ENCODE data around the gene CIAPIN1. TPM values are rescaled to one million over a fixed set of nuclear protein-coding genes. Genes with fewer than 3 reads are reported as not detected.
"Not testable (repeated sequence)": the region's sequence is repeated elsewhere in the genome, so short reads cannot be mapped to it uniquely, and the experiment has no call there.

CIAPIN1 gene
- total RNA-seq, 1 experiment from 2014 or later = 46.4 TPM

GRCh38 chr16:57440551-57440950 is 6.6 kb downstream of the CIAPIN1 start:
- DNase-seq (ENCODE audit: low spot score) = not testable (repeated sequence)

GRCh38 chr16:57439947-57440346 is 7.2 kb downstream of the CIAPIN1 start:
- not testable (repeated sequence) for DNase-seq (ENCODE audit: low spot score)

- DNase-seq (ENCODE audit: low spot score) = no peak
Measured at GRCh38 chr16:57435838-57436237, 11.3 kb downstream of the CIAPIN1 start.

GRCh38 chr16:57434003-57434402 is 13.2 kb downstream of the CIAPIN1 start:
- no peak for DNase-seq (ENCODE audit: low spot score)

DNA sequence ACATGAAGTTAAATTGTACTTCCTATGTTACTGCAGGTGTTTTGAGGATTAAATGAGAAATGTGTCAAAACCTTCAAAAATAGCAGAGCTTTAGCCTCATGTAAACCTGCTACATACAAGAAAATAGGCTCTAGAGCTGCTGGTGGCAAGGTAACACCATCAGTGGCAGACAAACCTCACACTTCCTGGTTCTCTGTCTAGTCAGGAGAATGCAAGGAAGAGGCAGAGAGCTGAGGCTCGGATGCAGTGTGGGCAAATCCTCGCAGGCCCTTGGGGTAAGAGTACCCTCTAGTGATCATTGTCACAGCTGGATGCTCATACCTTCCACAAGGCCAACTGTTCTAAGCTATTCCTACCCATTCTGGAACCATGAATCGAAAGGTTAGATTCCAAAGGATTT is 14.2 kb downstream of the CIAPIN1 start:
- DNase-seq (ENCODE audit: low spot score) = no peak

GRCh38 chr16:57432505-57432904 is 14.7 kb downstream of the CIAPIN1 start:
- DNase-seq (ENCODE audit: low spot score) = no peak

GRCh38 chr16:57430955-57431354 is 16.2 kb downstream of the CIAPIN1 start:
- DNase-seq (ENCODE audit: low spot score) = no peak

DNA sequence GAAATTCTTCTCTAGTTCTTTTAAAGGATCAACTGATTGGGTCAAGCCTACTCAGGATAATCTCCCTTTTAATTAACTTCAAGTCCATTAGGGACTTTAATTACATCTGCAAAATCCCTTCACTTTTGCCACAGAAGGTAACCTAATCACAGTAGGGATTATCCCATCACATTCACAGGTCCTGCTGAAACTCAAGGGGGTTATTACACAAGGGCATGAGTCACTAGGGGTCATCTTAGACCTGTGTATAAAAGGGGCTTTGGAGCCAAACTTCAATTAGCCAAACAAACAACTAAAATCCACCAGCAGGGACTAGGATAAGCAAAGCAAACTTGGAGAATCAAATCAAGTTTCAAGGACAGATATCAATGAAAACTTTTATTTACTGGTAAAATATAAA is 19.4 kb downstream of the CIAPIN1 start:
- DNase-seq (ENCODE audit: low spot score) = no peak

GRCh38 chr16:57427307-57427706 is 19.9 kb downstream of the CIAPIN1 start:
- no peak for DNase-seq (ENCODE audit: low spot score)

DNA sequence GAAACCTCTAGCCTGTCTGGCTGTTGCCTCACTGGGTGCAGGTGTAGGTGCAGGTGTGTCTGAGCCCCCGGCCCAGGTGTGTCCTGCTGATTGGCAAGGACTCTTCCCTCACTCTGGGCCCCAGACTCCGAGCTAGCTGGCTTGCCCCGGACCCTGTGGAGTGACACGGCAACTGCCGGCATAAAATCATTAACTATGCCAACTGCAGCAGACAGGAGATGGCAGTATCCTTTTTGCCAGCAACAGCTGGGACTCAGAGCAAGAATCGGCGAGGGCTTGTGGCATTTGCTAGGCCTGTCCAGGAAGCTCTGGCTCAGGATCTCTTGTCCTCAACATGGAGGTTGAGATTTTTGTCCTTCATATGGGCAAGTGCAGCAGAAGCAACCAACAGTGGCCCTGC is 20.8 kb downstream of the CIAPIN1 start:
- DNase-seq (ENCODE audit: low spot score) = no peak

DNA sequence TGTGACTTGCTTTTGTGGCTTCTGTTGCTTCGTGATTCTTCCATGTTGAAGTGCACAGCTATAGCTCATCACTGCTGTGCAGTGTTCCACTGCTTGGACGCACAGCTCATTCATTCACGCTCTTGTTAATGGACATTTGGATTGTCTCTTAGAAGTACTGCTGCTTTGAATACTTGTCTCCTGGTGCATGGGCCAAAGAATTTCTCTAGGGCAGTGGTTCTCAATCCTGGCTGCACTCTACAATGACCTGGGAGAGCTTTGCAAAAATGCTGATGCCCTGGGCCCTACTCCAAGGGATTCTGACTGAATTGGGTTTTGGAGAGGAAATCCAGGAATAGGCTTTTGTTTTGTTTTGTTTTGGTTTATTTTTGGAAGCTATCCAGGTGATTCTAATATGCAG is 22.6 kb downstream of the CIAPIN1 start:
- no peak for DNase-seq (ENCODE audit: low spot score)

DNA sequence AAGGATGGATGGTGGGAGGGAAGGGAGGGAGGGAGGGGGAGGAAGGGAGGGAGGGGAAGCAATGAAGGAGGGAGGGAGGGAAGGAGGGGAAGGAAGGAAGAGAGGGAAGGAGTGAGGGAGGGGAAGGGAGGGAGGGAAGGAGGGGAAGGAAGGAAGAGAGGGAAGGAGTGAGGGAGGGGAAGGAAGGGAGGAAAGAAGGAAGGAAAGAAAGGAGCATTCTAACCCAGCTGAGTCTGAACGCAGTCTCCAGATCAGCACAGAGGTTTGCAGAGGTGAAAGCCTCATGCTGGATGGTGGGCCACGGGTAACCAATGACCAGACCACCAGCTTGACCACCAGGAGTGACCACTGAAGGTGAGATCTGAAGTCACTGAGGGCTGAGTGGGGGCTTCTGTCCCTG is 24.0 kb downstream of the CIAPIN1 start:
- no peak for DNase-seq (ENCODE audit: low spot score)

DNA sequence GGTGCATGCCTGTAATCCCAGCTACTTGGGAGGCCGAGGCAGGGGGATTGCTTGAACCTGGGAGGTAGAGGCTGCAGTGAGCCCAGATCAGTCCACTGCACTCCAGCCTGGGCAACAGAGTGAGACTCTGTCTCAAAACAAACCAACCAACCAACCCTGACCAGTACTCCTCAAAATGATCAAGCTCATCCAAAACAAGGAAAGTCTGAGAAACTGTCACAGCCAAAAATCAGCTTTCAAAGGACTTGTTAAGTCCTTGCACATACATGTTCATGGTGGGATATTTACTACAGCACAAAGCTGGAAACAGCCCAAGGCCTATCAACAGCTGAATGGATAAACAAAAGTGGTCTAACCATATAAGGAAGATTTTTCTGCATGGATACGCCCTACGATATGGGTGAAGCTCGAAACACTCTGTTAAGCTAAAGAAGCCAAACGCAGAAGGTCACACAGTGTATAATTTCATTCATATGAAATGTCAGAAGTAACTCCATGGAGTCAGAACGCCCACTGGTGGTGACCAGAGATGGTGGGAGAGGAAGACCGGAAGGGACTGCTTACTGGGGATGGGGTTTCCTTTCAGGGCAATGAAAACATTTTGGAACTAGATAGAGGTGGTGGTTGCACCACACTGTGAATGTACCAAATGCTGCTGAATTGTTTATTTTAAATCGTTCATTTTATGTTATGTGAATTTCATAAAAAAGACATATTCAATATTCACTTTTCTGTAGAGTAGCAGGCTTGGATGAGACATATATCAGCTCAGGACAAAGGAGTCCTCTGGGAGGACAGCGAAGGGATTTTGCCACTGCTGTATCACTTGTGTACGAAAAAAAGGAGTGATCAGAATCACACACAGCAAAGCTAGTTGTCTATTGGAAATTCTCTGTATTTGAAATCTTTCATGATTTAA is 24.9 kb downstream of the CIAPIN1 start:
- DNase-seq (ENCODE audit: low spot score) = peak; percentile 79

DNA sequence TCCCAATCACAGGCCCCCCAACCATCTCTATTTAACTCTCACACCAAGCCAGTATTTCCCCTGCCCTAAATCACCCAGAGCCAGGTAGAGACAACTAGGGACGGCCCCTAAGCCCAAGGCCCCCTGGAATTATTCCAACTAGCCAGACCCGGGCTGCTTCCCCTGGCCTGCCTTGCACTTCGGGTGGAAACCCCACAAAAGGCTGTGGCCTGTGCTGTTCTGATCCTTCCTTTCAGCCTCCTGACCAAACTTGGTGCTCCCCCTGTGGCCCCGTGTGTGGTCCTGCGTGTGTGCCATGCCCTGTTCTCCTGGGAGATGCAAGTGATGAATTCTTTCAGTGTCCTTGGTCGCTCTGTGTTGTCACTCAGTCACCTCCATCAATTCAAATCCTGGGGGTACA is 27.7 kb downstream of the CIAPIN1 start:
- no peak for DNase-seq (ENCODE audit: low spot score)

DNA sequence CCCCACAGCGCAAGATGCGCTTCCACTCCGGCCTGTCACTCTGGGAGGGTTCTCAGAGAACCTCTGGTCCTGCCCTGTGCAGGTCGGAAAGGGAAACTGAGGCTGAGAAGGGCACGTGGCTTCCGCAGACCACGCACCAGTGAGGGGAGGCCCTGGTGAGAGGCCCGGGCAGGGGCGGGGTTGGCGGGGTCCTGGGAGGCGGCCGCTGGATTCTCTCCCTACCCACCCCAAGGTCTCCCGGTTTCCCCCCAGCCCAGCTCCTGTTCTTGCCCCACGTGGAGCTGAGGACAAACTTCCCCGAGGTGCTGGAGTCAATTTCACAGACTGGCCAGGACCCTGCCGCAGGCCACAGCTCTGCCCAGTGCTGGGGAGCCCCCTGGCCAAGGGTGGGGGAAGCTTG is 31.1 kb downstream of the CIAPIN1 start:
- DNase-seq (ENCODE audit: low spot score) = no peak

- no peak for DNase-seq (ENCODE audit: low spot score)
Measured at GRCh38 chr16:57413733-57414132, 33.5 kb downstream of the CIAPIN1 start.

DNA sequence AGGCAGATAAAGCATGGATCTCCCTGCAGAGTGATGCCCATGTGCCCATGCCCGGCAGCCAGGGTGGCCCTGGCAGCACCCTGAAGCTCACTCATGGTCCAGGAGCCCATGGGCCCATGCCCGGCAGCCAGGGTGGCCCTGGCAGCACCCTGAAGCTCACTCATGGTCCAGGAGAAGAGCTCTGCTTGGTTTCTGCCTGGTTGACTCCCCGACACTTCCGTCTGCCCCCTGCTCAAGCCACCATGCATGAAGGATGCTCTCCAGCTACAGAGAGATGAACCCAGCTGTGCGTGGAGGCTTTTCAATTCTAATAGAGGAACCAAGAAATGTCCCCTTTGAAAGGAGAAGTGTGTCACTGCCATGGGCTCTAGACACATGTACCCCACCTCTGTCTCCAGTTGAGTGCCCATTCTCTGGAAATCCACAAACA is 33.9 kb downstream of the CIAPIN1 start:
- DNase-seq (ENCODE audit: low spot score) = no peak

GRCh38 chr16:57412584-57412983 is 34.6 kb downstream of the CIAPIN1 start:
- DNase-seq (ENCODE audit: low spot score) = no peak

- DNase-seq (ENCODE audit: low spot score) = no peak
Measured at GRCh38 chr16:57411362-57411976, 35.7 kb downstream of the CIAPIN1 start.

- no peak for DNase-seq (ENCODE audit: low spot score)
Measured at GRCh38 chr16:57409870-57410587, 37.2 kb downstream of the CIAPIN1 start.

GRCh38 chr16:57409065-57409464 is 38.1 kb downstream of the CIAPIN1 start:
- no peak for DNase-seq (ENCODE audit: low spot score)

Measured in HT-29 (cell line).